GM19467 (cell line): ENCODE measurements around the gene LRTM2.

Experiments
- ATAC-seq: cut with Tn5 transposase; IDR thresholded peaks from one replicate; pipeline ENCODE4 v1.9.1; 2021; ENCODE audit warnings: mild to moderate bottlenecking, moderate library complexity; ENCODE audit not compliant: unreplicated experiment

LRTM2 gene

DNA sequence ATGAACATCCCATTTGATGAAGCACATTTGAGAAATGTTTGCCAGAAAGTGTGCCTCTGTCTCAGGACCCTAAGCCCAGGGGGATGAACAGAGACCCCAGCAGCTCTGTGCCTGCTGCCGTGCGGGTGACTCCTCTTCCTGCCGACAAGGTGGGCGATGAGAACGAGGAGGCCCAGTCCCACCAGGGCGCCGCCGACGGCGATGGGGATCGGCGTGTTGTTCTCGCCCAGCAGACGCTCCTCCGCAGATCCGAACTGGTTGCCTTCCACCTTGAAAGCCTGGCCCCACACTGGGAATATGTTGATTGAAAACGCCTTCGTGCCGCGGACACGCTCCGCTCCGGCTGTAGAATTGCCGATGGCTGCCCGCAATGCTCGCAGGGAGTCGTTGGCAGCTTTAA, 44.1 kb downstream of the LRTM2 start:
- no peak for ATAC-seq

DNA sequence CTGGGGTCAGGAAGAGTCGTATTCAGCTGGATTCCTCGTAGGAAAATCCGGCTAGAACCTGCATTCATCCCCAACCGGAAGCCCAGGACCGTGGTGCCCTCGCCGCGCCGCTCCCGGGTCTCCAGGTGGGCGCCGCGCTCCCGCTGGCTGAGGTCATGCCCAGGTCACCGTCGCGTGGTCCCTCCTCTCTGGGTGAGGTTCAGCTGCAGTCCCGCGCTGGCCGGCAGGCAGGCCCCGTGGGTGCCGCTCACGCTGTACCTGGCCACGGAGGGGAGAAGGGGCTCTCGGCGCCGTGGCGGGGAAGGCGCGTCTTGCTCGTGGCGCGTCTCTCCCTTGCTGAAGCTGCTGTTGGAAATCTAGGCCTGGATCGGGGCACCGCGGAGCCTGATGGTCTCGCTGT, 44.5 kb downstream of the LRTM2 start:
- no peak for ATAC-seq

DNA sequence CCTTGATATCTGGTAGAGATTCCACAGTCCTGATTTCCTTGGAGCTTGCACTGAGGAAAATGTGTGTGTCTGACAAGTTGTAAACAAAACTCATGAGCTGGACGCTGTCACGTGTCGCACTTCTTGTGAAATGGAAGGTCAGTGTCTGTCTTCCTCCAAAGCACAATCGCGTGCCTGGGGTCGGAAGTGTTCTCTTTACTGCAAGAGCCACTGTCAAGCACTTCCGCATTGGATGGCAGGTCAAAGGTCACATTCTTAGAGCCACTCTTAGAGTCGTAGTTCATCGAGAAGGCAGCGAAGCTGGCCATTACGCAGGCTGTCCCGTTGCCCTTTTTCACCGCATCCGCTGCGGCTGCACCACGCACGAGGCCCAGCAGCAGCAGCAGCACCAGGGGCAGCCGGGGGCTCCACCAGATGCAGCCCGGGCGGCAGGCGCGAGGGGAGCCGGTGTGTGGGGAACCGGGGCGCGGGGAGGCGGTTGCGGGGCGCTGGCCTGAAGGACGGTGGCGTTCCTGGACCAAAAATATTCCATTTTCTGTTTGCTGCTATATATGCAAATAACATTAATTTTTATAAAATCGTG, 45.0 kb downstream of the LRTM2 start:
- ATAC-seq, result no peak

DNA sequence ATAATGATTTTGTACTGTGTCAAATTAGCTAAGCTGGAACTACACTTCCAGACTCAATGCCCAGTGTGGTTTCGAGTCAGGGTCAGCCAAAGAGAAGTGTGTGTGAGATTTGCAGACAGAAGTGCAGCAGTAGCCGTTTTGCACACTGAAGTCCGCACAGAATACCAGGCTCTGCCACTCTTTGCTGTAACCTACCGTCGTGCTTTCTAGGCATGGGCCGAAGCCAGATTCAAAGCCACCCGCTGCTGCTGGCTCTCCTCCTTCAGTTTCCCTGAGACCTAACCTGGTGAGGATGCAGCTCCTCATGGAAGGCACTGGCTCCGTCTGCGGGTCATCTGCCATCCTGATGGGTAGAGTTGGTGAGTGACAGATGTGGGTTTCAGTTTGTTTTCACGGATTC, 48.8 kb downstream of the LRTM2 start:
- ATAC-seq, result no peak

DNA sequence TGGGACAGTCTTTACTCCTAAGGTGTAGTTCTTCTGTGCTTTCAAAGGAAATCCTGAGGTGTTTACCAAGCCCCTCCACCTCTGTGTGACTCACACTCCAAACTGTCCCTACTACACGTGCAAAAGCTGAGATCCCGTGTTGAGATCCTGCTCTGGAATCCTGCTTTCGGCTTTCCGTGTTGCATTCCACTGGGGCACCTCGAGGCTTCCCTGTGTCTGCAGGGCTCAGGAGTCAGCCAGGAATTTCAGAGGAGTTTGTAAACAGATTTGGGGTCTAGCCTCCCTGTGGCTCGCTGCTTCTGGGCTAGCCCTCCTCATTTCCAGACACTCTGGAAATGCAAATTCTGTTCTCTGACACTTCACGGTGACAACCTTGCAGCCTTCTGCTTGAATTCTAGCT, 49.7 kb downstream of the LRTM2 start:
- no peak for ATAC-seq

DNA sequence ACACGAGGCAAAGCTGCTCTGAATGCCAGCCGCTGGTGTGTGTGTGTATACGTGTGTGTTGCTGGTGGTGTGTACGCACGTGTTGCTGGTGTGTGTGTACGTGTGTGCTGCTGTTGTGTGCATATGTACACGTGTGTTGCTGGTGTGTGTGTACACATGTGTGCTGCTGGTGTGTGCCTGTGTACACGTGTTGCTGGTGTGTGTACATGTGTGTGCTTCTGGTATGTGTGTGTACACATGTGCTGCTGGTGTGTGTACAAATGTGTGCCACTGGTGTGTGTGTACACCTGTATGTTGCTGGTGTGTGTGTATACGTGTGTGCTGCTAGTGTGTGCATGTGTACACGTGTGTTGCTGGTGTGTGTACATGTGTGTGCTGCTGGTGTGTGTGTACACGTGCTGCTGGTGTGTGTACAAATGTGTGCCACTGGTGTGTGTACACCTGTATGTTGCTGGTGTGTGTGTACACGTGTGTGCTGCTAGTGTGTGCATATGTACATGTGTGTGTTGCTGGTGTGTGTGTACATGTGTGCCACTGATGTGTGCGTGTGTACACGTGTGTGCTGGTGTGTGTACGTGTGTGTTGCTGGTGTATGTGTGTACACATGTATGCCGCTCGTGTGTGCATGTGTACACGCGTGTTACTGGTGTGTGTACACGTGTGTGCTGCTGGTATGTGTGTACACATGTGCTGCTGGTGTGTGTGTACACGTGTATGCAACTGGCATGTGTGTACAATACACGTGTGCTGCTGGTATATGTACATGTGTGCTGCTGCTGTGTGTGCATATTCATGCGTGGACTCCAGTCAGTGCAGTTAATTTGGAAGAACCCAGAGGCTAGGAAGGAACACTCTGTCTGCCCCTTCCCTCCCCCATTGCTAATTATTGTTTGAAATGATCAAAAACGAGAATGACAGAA, 50.9 kb downstream of the LRTM2 start:
- ATAC-seq, result no peak

DNA sequence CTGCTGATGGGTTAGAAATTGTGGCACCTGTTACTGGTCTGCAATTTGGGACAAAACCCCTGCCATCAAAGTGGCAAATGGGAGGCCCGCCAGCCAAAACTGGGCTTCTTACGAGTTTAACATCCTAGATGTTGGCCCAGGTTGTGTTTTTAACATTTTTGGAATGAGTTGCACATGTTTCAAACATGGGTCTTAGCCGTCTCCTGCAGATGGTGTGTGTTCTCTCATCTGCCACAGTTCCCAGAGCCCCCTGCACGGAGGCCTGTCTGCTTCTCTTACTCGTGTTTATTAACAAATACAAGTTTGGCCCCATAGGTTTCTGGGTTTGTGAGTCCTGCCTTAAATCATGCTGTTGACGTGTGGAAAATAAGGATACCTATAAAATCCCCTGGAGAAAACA, 51.6 kb downstream of the LRTM2 start:
- ATAC-seq, result no peak

DNA sequence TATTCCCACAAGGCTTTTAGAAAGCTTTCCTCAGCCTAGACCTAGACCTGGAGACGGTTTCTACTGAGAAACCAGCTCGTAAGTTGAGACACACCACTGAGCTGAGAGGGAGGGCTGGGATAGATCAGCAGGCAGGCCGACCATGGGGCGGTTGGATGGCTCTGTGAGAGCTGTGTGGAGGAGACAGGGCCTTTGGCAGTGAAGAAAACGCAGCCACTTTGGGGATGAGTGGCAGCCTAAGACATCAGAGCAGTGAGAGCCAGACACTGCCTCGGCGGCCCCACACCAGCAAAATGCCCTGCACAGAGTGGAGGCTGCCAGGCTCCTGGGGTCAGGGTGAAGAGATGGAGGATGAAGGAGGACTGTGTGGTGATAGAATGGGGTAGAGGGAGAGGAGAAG, 52.1 kb downstream of the LRTM2 start:
- ATAC-seq, result no peak

DNA sequence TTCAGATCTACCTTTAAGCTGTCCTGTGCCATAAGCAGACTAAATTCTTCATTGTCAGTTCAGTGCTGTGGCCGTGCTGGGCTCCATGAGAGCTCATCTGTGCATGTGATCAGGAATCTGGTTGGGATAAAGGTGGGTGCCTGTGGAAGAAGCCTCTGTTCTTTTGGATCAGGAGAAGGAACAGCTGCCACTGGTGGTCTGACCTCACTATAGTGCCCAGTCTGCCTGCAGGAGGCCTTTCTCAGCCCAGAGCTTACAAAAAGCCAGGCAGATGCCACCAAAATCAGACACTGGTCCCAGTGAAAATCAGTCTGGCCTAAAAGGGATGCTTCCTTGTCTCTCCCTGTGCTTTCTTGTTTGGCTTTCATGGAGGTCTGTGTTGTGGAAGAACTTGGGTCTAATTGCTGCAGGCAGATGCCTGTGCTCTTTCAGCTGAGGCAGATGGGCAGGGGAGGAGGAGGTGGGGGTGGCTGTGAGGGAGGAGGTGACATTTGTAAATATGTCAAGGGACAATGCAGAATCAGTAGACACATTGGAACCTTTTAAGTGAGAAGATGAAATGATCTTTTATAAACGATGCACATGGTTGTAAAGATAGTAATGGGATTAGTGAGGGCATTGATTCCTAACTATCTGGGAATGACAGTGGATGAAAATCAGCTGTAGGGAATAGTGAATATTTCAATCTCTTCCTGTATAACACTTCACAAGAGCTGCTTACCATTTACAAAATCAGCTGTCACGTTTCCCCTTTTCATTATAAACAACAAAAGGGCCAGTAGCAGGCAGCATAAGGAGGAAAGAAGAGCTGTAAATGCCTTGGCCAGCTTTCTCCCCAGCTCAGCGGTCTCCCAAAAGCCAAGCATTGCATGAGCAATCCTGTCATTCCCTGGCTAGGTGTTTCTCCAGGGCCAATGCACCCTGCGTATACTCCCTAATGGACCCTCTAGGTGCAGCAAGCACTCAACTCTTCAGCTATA, 53.5 kb downstream of the LRTM2 start:
- no peak for ATAC-seq

DNA sequence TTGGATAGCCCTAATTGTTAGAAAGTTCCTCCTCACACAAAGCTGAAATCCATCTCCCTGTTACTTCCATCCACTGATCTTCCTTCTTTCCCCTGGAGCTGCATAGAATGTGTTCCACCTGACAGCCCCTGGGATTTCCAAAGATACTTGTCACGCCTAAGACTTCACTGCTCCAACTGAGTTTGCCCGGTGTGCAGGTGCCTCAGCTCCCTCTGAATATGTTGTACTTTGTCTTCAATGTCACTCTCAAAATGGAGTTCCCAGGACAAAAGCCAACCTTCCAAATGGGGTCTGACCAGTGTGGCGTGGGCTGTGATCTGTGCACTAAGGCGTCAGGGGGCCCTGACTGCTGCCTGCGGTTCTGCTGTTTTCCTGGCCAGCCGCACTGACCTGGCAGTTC, 55.2 kb downstream of the LRTM2 start:
- no peak for ATAC-seq

DNA sequence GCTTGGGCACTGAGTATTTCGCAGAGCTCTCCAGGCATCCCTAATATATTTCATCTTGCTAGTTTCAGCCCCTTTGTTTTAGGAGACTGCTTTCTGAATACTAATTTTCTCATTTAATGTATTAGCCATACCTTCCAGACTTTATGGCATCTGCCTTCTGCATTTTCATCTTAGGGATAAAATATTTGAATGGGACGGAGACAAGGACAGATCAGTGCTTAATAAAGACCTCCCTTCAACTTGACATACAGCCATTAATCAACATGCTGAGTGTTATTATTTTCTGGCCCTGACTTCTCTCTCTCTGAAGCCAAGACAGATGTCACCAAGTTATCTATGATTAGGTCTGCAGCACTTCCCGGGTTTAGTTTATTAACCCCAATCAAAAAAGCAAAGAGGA, 55.7 kb downstream of the LRTM2 start:
- ATAC-seq, result no peak

DNA sequence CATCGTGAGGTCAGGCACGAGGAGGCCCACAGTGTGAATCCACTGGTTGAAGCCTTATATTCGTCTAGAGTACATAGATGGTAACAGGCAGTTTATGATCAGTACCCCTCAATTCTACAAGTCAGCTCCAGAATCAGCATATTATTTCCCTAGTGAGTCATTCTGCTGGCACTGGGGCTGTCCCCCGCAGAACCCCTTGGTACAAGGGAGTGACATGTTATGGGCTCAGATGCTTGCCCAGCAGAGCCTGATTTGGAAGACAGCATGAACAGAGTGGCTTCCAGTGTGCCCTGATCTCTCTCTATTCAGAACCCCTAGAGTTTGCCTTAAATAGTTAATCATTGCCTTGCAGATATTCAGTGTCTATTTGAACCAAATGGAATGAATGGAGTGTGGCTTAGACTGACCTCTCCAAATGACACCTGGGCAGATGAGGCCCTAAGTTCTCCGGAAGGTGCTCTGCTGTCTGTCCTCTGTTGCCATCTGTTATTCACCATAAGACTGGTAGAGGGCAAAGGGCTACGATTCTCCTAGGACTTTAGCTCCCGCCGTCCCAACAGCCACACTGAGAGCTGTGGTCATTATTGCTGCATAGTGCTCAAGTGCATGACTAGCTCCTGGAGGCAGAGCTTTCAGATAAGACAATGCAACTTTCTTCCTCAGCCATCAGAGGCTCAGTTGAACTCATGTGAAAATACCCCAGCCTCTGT, 57.0 kb downstream of the LRTM2 start:
- no peak for ATAC-seq

DNA sequence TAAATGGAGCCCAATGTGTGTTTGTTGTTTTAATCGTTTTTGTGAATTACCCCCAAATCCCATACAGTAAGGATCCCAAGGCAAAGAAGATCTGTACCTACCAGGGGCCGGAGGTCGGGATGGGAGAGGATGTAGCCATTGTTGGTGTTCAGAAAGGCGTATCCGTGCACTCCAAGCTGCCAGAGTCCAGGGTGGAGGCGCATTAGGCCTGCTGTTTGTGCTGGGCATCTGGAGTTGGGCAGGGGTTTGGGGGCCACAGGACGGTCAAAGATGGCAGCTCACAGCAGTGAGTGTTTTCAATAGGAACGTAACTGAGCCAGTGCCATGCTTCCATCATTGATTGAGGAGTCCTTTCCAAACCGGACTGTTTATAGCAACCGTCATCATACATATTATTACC, 57.8 kb downstream of the LRTM2 start:
- no peak for ATAC-seq

DNA sequence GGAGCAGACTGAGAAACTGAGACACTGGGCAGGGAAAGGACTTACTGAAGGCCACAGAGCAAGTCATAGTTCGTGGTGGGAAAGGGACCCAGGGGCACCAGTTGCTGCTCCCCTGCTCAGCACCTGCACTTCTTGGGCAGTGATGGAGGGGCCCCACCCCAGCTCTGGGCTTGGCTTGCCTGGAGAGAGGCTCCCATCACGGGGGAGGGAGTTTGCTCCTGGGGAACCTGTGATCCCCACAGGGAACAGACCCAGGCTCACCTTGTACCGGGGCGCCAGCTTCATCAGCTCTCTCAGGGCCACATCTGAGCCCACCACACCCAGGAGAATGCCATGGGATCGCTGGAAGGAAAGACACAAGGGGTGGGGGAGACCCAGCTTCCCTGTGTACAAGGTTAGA, 58.3 kb downstream of the LRTM2 start:
- ATAC-seq, result no peak

DNA sequence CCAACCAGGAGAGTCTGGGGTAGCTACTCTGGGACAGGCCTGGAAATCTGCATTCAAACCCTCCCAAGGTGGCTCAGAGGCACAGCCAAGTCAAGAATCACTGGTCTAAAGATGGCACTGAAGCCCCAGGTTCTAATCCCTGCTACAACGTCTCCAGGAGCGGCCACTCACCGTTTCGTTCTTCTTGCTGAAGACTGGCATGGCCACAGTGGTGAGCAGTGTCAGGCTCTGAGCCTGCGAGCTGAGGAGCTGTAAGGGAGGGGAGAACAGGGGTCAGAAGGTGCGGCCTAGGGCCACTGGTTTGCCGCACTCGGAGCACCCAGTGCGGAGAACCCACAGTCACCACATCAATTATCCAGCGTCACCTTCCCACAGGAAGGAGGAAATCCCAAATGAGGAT, 59.3 kb downstream of the LRTM2 start:
- no peak for ATAC-seq

DNA sequence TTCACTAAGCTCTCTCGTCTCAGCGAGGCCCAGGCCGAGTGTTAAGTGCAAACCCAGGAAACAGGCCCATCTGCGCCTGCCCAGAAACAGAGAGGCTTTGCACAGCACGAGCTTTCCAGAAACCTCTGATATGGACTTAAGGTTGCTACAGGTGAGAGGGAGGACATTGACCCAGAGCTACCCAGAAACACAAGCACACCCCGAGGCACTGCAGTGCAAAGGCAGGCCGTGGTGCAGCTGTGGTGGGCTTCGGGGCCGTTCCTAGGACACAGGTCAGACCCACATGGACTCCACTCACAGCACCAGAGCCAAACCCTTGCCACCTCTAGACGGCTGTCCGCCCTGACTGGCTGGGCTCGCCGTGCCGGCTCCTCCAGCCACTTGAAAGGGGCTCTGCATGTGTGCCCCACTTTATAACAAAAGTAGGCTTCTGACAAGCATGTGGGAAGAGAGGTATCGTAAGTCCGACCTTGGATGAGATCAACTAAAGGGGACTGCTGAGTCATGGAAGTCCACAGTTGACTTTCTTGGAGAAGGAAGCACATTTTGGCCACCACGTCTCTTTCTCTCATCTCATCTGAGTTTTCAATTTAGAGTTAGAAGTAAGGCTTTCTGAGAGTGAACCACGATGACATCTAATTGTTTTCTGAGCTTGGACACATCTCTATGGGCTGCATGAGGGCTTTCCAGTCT, 59.9 kb downstream of the LRTM2 start:
- no peak for ATAC-seq

DNA sequence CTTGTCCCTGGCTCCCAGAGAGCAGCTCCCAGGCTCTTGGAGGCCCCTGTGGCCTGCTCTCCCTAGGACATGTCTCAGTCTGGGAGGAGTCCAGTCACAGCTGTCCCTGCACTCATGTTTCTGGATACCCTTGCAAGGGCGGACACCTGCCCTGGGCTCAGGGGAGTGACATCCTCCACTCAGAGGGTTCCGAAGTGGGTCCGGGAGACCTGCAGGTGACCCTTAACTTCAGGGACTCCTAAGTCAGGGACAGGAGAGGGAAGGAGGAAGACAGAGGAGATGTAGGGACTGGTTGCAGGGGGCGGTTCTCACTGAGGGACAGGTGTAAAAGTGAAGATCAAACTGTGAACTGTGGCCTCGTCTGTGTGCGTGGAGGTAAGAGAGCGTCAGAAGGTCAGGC, 60.5 kb downstream of the LRTM2 start:
- ATAC-seq, result no peak

DNA sequence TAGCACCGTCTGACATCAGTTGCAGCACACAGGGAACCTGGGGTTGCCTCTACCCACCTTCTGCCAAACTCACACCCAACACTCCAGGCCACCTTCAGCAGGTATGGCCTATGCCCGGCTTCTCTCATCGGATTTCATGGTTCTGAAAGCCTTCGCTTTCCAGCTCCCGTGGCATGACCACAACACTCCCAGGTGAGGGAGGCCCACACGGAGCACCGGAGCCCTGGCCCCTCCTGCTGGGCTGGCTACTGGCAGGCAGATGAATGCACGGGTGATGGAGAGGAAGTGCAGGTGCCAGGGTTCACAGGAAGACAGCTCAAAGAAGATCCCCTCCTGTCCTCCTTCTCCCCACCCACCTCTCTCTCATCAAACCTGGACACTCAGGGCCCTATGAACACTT, 60.9 kb downstream of the LRTM2 start:
- ATAC-seq, result no peak

DNA sequence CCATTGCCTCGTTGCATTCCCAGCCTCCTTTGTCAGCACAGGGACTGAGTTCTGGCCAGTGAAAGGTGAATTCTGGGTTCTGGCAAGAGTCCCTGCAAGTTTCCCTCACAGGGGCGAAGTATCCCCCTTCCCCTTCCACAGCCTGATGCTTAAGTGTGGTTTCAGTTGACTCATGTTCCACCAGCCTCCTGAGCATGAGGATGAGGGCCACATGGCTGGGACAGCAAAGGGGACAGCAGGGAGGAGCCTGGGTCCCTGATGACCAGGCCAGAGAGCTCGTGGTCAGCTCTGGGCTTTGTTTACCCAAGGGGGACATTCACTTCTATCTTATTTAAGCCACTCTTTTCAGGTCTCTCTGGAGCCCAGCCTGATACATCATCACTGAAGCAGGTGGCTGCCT, 61.6 kb downstream of the LRTM2 start:
- no peak for ATAC-seq

DNA sequence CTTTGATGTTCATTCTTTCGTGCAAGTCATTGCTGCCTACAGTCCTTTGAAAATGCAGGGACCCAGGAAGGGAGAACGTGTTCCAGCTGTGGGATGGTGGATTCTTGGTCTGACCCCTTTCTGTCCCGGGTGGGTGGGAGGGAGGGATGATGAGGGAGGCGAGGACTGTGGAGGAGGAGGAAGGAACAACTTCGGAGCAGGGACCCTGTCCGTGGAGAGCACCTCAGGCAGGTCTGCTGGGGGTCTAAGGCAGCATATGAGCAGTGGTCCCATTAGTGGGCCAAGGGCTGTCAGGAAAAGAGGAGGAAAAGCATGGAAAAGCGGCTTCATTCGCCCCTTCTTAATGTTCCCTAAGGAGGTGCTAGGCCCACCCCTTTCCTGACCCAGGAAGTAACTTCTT, 62.0 kb downstream of the LRTM2 start:
- no peak for ATAC-seq
